ENCODE measurements around the gene RRP1B.

DNA sequence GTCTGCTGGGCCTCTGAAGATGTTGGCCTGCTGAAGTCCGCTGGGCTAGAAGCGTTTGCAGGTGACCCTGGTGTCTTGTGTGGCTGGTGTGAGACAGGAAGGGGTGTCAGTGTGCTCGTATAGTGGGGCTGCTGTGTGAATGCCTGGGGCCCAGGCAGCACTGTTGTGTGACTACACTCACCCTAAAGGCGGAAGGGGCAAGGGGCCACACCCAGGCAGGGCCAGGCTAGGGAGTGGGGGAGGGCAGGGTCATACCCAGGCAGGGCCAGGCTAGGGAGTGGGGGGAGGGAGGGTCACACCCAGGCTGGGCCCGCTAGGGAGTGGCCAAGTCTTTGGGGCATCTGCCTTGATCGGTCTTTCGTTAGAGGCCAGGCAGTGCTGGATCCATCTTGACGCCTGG lies 84.6 kb downstream of the RRP1B start:
- TF ChIP-seq EZH2 (IDR thresholded peaks at IDR 0.05; ENCODE audit: insufficient read depth, poor library complexity, severe bottlenecking) (no peak), EZH2phosphoT487 (IDR thresholded peaks at IDR 0.05; ENCODE audit: insufficient read depth, low read depth) (no peak)
